GM13977 (cell line): ENCODE measurements around the gene VTN.
A peak's percentile ranks its signal among the peaks of the same experiment; 100 is the strongest.

Source experiments
- DNase-seq: peaks from one replicate; pipeline ENCODE4 v3.0.0; 2012; ENCODE audit warnings: low spot score
- CTCF ChIP-seq: IDR thresholded peaks from 2 replicates; pipeline ENCODE4 v1.5.1; 2012; ENCODE audit warnings: mild to moderate bottlenecking, control low read depth; ENCODE audit not compliant: insufficient read depth; ENCODE audit errors: extremely low read depth, missing control alignments
- in situ Hi-C: fragments of 300-500 bp; cut with MboI; formaldehyde crosslinking; loops from one replicate; pipeline ENCODE4 v1.12.0; 2022; ENCODE audit warnings: low sequenced_read_pairs, low pct_unique_long_range_greater_than_20kb, mixed read lengths, inconsistent platforms; ENCODE audit not compliant: unreplicated experiment

VTN gene

GRCh38 chr17:28384281-28385036, 14.4 kb upstream of the VTN start:
- in situ Hi-C loops = loop anchor here (25.0 kb wide), 1 partner anchor 153 kb away; no protein-coding TSS in a partner anchor
- DNase-seq = peak; percentile 79
- TF ChIP-seq CTCF = no peak

GRCh38 chr17:28381141-28381825, 11.2 kb upstream of the VTN start:
- TF ChIP-seq CTCF = peak; percentile 74
- in situ Hi-C loops = loop anchor here (25.0 kb wide), 1 partner anchor 156 kb away; no protein-coding TSS in a partner anchor
- peak; percentile 51 for DNase-seq

- TF ChIP-seq CTCF = no peak
- in situ Hi-C loops = loop anchor here (25.0 kb wide), 1 partner anchor 157 kb away; no protein-coding TSS in a partner anchor
- DNase-seq = no peak
Observed at GRCh38 chr17:28379814-28380801, 10.0 kb upstream of the VTN start.

GRCh38 chr17:28372945-28373274, 2.8 kb upstream of the VTN start:
- no peak for DNase-seq
- in situ Hi-C loops = no loop called here
- no peak for TF ChIP-seq CTCF

GRCh38 chr17:28372203-28372944, 2.3 kb upstream of the VTN start:
- in situ Hi-C loops = no loop called here
- TF ChIP-seq CTCF = no peak
- DNase-seq = peak; percentile 59
